Bronchial epithelial cell (primary cell): ENCODE measurements around the gene CGNL1. TPM values are rescaled to one million over a fixed set of nuclear protein-coding genes. Genes with fewer than 3 reads are reported as not detected.

Experiments
- DNase-seq: peaks from one replicate; pipeline ENCODE4 v3.0.0-alpha.2; 2010; ENCODE audit warnings: low read depth
- FAIRE-seq: peaks from 2 replicates; lab custom pipeline; 2011; peaks lifted over from hg19 to GRCh38; lab: Jason Lieb, UNC
- H3K27me3 ChIP-seq: 2 replicates; pipeline ENCODE4 v1.5.1; 2011; ENCODE audit warnings: low read length; ENCODE audit not compliant: control insufficient read depth, insufficient read depth
- H3K36me3 ChIP-seq: 2 replicates; pipeline ENCODE4 v1.5.1; 2011; ENCODE audit warnings: low read length; ENCODE audit not compliant: control insufficient read depth, insufficient read depth
- H3K4me3 ChIP-seq: 2 replicates; pipeline ENCODE4 v1.5.1; 2011; ENCODE audit warnings: mild to moderate bottlenecking, low read depth, low read length, control low read depth
- CTCF ChIP-seq: IDR thresholded peaks from 2 replicates; pipeline ENCODE4 v1.5.1; 2011; ENCODE audit warnings: mild to moderate bottlenecking, moderate library complexity, low read length, control low read depth, inconsistent platforms; ENCODE audit not compliant: insufficient read depth, severe bottlenecking
- total RNA-seq: library from RNA; depleted of rRNA; stranded (reverse); fragments of >200 nt; gene quantifications from 2 replicates; pipeline ENCODE4 v1.2.1, GENCODE V29; 2014

Gene CGNL1
- total RNA-seq, 1 donor from 2014 or later = 0.53 TPM

- FAIRE-seq (no peak), DNase-seq (no peak)
- H3K27me3 ChIP-seq = no peaks in the 10 kb centered on the region
- TF ChIP-seq CTCF = no peak
- H3K36me3 ChIP-seq = no peaks in the 10 kb centered on the region
- no peak overlapping the region for H3K4me3 ChIP-seq
These were observed 59.9 kb downstream of the CGNL1 start for GRCh38 chr15:57436166-57436565.

GRCh38 chr15:57436961-57437360 is 60.7 kb downstream of the CGNL1 start:
- DNase-seq = no peak
- FAIRE-seq = no peak
- Histone ChIP-seq H3K4me3 (no peak overlapping the region), H3K36me3 (no peaks in the 10 kb centered on the region), H3K27me3 (no peaks in the 10 kb centered on the region)
- TF ChIP-seq CTCF = no peak

GRCh38 chr15:57437564-57437963 is 61.3 kb downstream of the CGNL1 start:
- H3K36me3 ChIP-seq = no peaks in the 10 kb centered on the region
- no peak for DNase-seq
- H3K4me3 ChIP-seq = no peak overlapping the region
- FAIRE-seq = no peak
- no peaks in the 10 kb centered on the region for H3K27me3 ChIP-seq
- no peak for TF ChIP-seq CTCF

GRCh38 chr15:57438166-57438565 is 61.9 kb downstream of the CGNL1 start:
- no peak for FAIRE-seq
- Histone ChIP-seq H3K4me3 (no peak overlapping the region), H3K36me3 (no peaks in the 10 kb centered on the region), H3K27me3 (no peaks in the 10 kb centered on the region)
- no peak for DNase-seq
- TF ChIP-seq CTCF = no peak

GRCh38 chr15:57439128-57440027 is 63.1 kb downstream of the CGNL1 start:
- H3K4me3 ChIP-seq = no peak overlapping the region
- H3K36me3 ChIP-seq = no peaks in the 10 kb centered on the region
- DNase-seq = no peak
- no peaks in the 10 kb centered on the region for H3K27me3 ChIP-seq
- TF ChIP-seq CTCF = no peak
- no peak for FAIRE-seq

GRCh38 chr15:57440167-57440566 is 63.9 kb downstream of the CGNL1 start:
- no peak for DNase-seq
- Histone ChIP-seq H3K36me3 (no peaks in the 10 kb centered on the region), H3K4me3 (no peak overlapping the region), H3K27me3 (no peaks in the 10 kb centered on the region)
- no peak for FAIRE-seq
- no peak for TF ChIP-seq CTCF
